ENCODE results near the gene SZRD1.

- TF ChIP-seq, protein P1, sequence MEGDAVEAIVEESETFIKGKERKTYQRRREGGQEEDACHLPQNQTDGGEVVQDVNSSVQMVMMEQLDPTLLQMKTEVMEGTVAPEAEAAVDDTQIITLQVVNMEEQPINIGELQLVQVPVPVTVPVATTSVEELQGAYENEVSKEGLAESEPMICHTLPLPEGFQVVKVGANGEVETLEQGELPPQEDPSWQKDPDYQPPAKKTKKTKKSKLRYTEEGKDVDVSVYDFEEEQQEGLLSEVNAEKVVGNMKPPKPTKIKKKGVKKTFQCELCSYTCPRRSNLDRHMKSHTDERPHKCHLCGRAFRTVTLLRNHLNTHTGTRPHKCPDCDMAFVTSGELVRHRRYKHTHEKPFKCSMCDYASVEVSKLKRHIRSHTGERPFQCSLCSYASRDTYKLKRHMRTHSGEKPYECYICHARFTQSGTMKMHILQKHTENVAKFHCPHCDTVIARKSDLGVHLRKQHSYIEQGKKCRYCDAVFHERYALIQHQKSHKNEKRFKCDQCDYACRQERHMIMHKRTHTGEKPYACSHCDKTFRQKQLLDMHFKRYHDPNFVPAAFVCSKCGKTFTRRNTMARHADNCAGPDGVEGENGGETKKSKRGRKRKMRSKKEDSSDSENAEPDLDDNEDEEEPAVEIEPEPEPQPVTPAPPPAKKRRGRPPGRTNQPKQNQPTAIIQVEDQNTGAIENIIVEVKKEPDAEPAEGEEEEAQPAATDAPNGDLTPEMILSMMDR (IDR thresholded peaks at IDR 0.05; ENCODE audit: low read depth, low read length): peak; percentile 63
- TF ChIP-seq EZH2phosphoT487 (IDR thresholded peaks at IDR 0.05; ENCODE audit: low read depth): no peak
These were observed 73.6 kb downstream of the SZRD1 start, which contains the start of gene NECAP2 for GRCh38 chr1:16440470-16441281.

Measured in OCI-LY3 (cell line).